HepG2 (cell line): ENCODE results near the gene FAM209B. TPM values are rescaled to one million over a fixed set of nuclear protein-coding genes. Genes with fewer than 3 reads are reported as not detected.

ENCODE experiments used
- ATAC-seq: fragments of 200-7000 bp; cut with Tn5 transposase; 3 replicates; pipeline ENCODE4 v1.9.1; 2020; ENCODE audit warnings: mild to moderate bottlenecking, moderate library complexity
- BruUV-seq: library from RNA; stranded (reverse); fragments of 400-500 nt; replicated peaks from 2 replicates; lab custom pipeline; 2021; lab: Mats Ljungman, UMichigan
- CTCF ChIA-PET: fragments of 300-600 bp; formaldehyde crosslinking; extraction: SDS; loops from one replicate; lab custom pipeline; 2021; ENCODE audit warnings: low total read pairs, inconsistent platforms, low intra/inter-chr PET ratio; lab: Yijun Ruan, JAX
- POLR2A ChIA-PET: fragments of 350-600 bp; sonication (Branson Sonifier 250); formaldehyde crosslinking; loops from one replicate; lab custom pipeline; 2020; ENCODE audit warnings: antibody characterized with exemption, inconsistent platforms; lab: Yijun Ruan, JAX
- DNase-seq: peaks from one replicate; pipeline ENCODE4 v3.0.0-alpha.2; 2015; ENCODE audit warnings: low spot score
- FAIRE-seq: peaks from 3 replicates; lab custom pipeline; 2011; peaks lifted over from hg19 to GRCh38; lab: Jason Lieb, UNC
- H2AFZ ChIP-seq: one replicate; pipeline ENCODE4 v1.6.1; 2011; ENCODE audit warnings: low read length, inconsistent platforms
- H3K27ac ChIP-seq: fragments of 300-600 bp; 3 replicates; pipeline ENCODE4 v1.8.0; 2011; ENCODE audit warnings: mixed run types, mild to moderate bottlenecking, mixed read lengths, low read length, inconsistent platforms; ENCODE audit not compliant: insufficient read depth; ENCODE audit errors: extremely low read length
- H3K27me3 ChIP-seq, 2 experiments: fragments of 200-600 bp in 1 of 2; 2 replicates in 1 of 2; 3 replicates in 1 of 2; pipeline versions ENCODE4 v1.6.0 to v1.8.0; 2011; ENCODE audit warnings: low read length in 2 of 2, mild to moderate bottlenecking in 2 of 2, moderate library complexity in 2 of 2, inconsistent platforms in 1 of 2; ENCODE audit not compliant: insufficient read depth in 2 of 2, control insufficient read depth in 1 of 2
- H3K36me3 ChIP-seq, 2 experiments: fragments of 200-600 bp in 1 of 2; replicated peaks in 1 of 2; 2 replicates in 1 of 2; 3 replicates in 1 of 2; pipeline versions ENCODE4 v1.5.1 to v1.8.0; 2011; ENCODE audit warnings: low read length in 2 of 2, inconsistent platforms in 1 of 2; ENCODE audit not compliant: insufficient read depth in 2 of 2, control insufficient read depth in 1 of 2
- H3K4me1 ChIP-seq: 2 replicates; pipeline ENCODE4 v1.5.1; 2012; ENCODE audit warnings: low read length, inconsistent platforms; ENCODE audit not compliant: insufficient read depth
- H3K4me2 ChIP-seq: 2 replicates; pipeline ENCODE4 v1.6.0; 2011; ENCODE audit warnings: low read depth, low read length, inconsistent platforms
- H3K4me3 ChIP-seq, 3 experiments: fragments of 200-600 bp in 1 of 3; sonication (generic), shearing (Covaris generic) in 1 of 3; replicated peaks in 1 of 3; 2 replicates each; pipeline ENCODE4 v1.5.1; 2011 to 2016; ENCODE audit warnings: low read length in 3 of 3, inconsistent platforms in 2 of 3, low read depth in 2 of 3, mild to moderate bottlenecking in 2 of 3, control low read depth in 1 of 3, mixed read lengths in 1 of 3; ENCODE audit not compliant: insufficient read depth in 1 of 3
- H3K79me2 ChIP-seq: one replicate; pipeline ENCODE4 v1.6.1; 2011; ENCODE audit warnings: low read length, inconsistent platforms; ENCODE audit not compliant: insufficient read depth
- H3K9ac ChIP-seq: 2 replicates; pipeline ENCODE4 v1.6.0; 2011; ENCODE audit warnings: mild to moderate bottlenecking, low read depth, low read length, inconsistent platforms; ENCODE audit not compliant: insufficient read depth
- H3K9me3 ChIP-seq: 2 replicates; pipeline ENCODE4 v1.5.1; 2012; ENCODE audit warnings: mild to moderate bottlenecking, low read length
- H4K20me1 ChIP-seq: 2 replicates; pipeline ENCODE4 v1.6.0; 2011; ENCODE audit warnings: inconsistent platforms, mild to moderate bottlenecking, low read length, moderate library complexity; ENCODE audit not compliant: insufficient read depth
- FOXA3 ChIP-seq: IDR thresholded peaks from 2 replicates; pipeline ENCODE4 v1.6.1; 2016; ENCODE audit warnings: missing genetic modification reagents, missing compliant biosample characterization
- NFKBIZ ChIP-seq: IDR thresholded peaks from 2 replicates; pipeline ENCODE4 v1.6.1; 2018; ENCODE audit warnings: missing genetic modification reagents, missing compliant biosample characterization
- NRL ChIP-seq: sonication (generic); formaldehyde crosslinking; IDR thresholded peaks from 2 replicates; pipeline ENCODE4 v1.5.0; 2020; ENCODE audit warnings: missing genetic modification reagents, mild to moderate bottlenecking, moderate library complexity, borderline replicate concordance
- SP2 ChIP-seq: sonication (generic); formaldehyde crosslinking; IDR thresholded peaks from 2 replicates; pipeline ENCODE4 v1.5.1; 2020; ENCODE audit warnings: mild to moderate bottlenecking, missing genetic modification reagents
- TCF7 ChIP-seq: sonication (generic); IDR thresholded peaks from 2 replicates; pipeline ENCODE4 v1.6.1; 2016; ENCODE audit warnings: antibody characterized with exemption, low read depth
- ZNF790 ChIP-seq: sonication (generic); formaldehyde crosslinking; IDR thresholded peaks from 2 replicates; pipeline ENCODE4 v1.8.0; 2022; ENCODE audit warnings: missing genetic modification reagents, mild to moderate bottlenecking, borderline replicate concordance
- ZSCAN25 ChIP-seq: sonication (generic); formaldehyde crosslinking; IDR thresholded peaks from 2 replicates; pipeline ENCODE4 v1.8.0; 2022; ENCODE audit warnings: mild to moderate bottlenecking, missing genetic modification reagents
- WGBS: methylation state at CpG from one replicate; pipeline ENCODE4 v1.1.6; 2017; ENCODE audit warnings: low lambda C conversion rate; 5-methylcytosine and 5-hydroxymethylcytosine counted together
- in situ Hi-C: cut with HindIII; loops from 2 replicates; pipeline ENCODE4 v1.10.0; 2017; ENCODE audit warnings: low pct_unique_long_range_greater_than_20kb; ENCODE audit not compliant: extremely low pct_ligation_motif_present
- intact Hi-C: fragments of 100-400 bp; cut with micrococcal nuclease; formaldehyde crosslinking; loops from one replicate; pipeline ENCODE4 v1.10.0; 2022; ENCODE audit not compliant: unreplicated experiment
- polyA plus RNA-seq, 8 experiments: library from polyadenylated mRNA; depleted of rRNA in 3 of 8; stranded (reverse) in 7 of 8; unstranded in 1 of 8; fragments of >200 nt; fragmentation: Illumina TruSeq in 4 of 8; extraction: Trizol in 4 of 8; gene quantifications; 2 replicates each; pipeline versions ENCODE4 v1.2.1 to v1.2.3, GENCODE V29; 2011 to 2016; ENCODE audit warnings: low read depth in 4 of 8, missing spikeins in 1 of 8, mixed read lengths in 1 of 8; ENCODE audit not compliant: insufficient read depth in 1 of 8
- total RNA-seq, 5 experiments: library from RNA; depleted of rRNA; stranded (reverse); fragments of >200 nt; fragmentation: Illumina TruSeq; extraction: Trizol; gene quantifications; 2 replicates each; pipeline ENCODE4 v1.2.3, GENCODE V29; 2016; ENCODE audit warnings: low read depth in 1 of 5
- TF ChIP-seq, protein P1 (sequence below): sonication (generic); formaldehyde crosslinking; IDR thresholded peaks from 2 replicates; pipeline ENCODE4 v1.4.0; 2020; ENCODE audit warnings: mild to moderate bottlenecking, low read depth, missing genetic modification reagents
- TF ChIP-seq, protein P2 (sequence below): sonication (generic); formaldehyde crosslinking; IDR thresholded peaks from 2 replicates; pipeline ENCODE4 v1.5.0; 2020; ENCODE audit warnings: mild to moderate bottlenecking, missing genetic modification reagents

The FAM209B gene
- total and polyA plus RNA-seq, 2 of the 13 experiments (the other 11 are each of a cell fraction or from before 2014, with no cell fraction given) = 0.24 to 0.42 TPM

DNA sequence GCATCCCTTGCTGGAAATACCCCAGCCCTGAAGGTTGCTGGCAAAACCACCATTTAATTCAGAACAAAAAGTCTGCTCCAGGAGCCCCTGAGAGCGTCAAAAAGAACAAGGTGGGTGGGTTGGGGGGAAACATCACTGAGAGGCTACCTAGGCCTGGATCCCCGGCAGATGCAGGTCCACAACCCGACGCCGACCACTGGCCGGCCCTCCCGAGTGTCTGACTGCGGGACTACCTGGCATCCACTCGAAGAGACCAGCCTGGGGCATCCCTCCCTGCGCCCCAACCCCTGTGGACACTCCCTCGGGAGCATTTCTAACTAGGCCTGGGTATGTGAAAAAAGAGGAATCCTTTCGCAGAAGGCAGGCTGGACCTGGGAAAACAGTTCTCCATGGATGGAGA, 47.2 kb downstream of the FAM209B start (continued):
- TF ChIP-seq, protein P1, sequence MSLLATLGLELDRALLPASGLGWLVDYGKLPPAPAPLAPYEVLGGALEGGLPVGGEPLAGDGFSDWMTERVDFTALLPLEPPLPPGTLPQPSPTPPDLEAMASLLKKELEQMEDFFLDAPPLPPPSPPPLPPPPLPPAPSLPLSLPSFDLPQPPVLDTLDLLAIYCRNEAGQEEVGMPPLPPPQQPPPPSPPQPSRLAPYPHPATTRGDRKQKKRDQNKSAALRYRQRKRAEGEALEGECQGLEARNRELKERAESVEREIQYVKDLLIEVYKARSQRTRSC (CRISPR knock-in tag) = no peak
- no peak for TF ChIP-seq NFKBIZ

DNA sequence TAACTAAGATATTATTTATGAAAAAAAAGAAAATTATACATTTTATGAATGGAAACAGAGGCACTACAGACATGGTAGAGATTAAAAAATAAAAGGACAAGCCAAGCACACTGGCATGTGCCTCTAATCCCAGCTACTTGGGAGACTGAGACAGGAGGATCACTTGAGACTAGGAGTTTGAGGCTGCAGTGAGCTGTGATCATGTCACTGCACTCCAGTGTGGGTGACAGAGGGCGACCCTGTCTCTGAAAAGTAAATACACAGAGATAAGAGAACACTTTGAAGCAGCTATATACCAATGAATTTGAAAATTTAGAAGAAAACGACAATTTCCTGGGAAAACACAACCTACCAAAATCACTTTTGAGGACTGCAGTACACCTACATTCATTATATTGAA, 48.7 kb downstream of the FAM209B start:
- Histone ChIP-seq H3K36me3 (no peaks in the 10 kb centered on the region), H3K4me3 (no peak overlapping the region), H3K9me3 (no peaks in the 10 kb centered on the region), H4K20me1 (no peaks in the 10 kb centered on the region), H3K79me2 (no peaks in the 10 kb centered on the region), H3K4me1 (peaks cover 5% of the 10 kb centered on the region; the same call in 1 of the 2 replicates), H3K4me2 (no peak overlapping the region), H3K9ac (no peak overlapping the region), H3K27ac (no peak overlapping the region), H3K27me3 (peaks cover 4 to 29% of the 10 kb centered on the region in 2 experiments; a peak in 3 of 5 replicates), H2AFZ (no peak overlapping the region)
- 0% methylated on average over 2 of the region's 2 CpGs for WGBS
- in situ Hi-C loops = no loop called here
- TF ChIP-seq, protein P2, sequence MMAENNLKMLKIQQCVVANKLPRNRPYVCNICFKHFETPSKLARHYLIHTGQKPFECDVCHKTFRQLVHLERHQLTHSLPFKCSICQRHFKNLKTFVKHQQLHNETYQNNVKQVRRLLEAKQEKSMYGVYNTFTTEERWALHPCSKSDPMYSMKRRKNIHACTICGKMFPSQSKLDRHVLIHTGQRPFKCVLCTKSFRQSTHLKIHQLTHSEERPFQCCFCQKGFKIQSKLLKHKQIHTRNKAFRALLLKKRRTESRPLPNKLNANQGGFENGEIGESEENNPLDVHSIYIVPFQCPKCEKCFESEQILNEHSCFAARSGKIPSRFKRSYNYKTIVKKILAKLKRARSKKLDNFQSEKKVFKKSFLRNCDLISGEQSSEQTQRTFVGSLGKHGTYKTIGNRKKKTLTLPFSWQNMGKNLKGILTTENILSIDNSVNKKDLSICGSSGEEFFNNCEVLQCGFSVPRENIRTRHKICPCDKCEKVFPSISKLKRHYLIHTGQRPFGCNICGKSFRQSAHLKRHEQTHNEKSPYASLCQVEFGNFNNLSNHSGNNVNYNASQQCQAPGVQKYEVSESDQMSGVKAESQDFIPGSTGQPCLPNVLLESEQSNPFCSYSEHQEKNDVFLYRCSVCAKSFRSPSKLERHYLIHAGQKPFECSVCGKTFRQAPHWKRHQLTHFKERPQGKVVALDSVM (CRISPR knock-in tag) = peak; percentile 85
- TF ChIP-seq ZNF790 (CRISPR knock-in tag) (no peak), TCF7 (peak; percentile 32; the same call in 1 of the 2 replicates), SP2 (CRISPR knock-in tag) (no peak), ZSCAN25 (CRISPR knock-in tag) (no peak), FOXA3 (0 out of 2 replicates have a peak, but pooled peaks have one; percentile 22), NRL (CRISPR knock-in tag) (no peak)
- CTCF ChIA-PET = no interaction called here
- DNase-seq = peak; percentile 19
- intact Hi-C loops = no loop called here
- ATAC-seq = no peak
- POLR2A ChIA-PET = no interaction called here
- no TSS peak for BruUV-seq
- no peak for FAIRE-seq
